Cerebellar cortex (tissue), 1 donor: Measurements from ENCODE around the gene FAM3B.

Experiments
- DNase-seq: peaks from one replicate; pipeline ENCODE4 v3.0.0-alpha.2; 2015; ENCODE audit warnings: low spot score

The FAM3B gene

GRCh38 chr21:41319273-41319672, 2.7 kb downstream of the FAM3B start:
- no peak for DNase-seq

GRCh38 chr21:41321211-41321907, 4.8 kb downstream of the FAM3B start:
- no peak for DNase-seq

DNA sequence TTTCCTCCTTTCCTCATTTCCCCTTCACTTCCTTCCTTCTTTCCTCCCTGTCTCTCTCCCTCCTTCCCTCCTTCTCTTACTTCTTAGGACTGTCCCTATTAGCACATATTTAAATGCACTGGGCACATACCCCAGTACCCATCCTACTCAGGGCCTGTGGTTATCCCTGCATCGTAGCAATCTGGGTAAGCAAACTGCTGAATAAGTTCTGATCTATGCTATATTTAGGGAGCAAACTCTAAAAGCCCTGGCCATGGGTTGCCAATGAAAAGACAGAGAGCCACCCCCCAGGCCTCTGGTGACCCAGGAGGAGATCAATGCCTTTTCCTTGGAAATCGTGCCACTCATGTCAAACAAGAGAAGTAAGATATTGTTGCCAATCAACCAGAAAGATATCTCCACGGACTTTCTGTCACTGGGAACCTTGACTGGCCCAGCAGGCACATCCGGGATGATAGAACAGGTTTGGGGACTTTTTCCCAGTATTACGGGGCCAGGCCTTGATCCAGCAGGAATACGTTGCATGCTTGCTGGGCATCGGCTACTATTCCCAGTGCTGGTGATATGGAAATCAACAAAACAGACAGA, 5.4 kb downstream of the FAM3B start:
- no peak for DNase-seq

DNA sequence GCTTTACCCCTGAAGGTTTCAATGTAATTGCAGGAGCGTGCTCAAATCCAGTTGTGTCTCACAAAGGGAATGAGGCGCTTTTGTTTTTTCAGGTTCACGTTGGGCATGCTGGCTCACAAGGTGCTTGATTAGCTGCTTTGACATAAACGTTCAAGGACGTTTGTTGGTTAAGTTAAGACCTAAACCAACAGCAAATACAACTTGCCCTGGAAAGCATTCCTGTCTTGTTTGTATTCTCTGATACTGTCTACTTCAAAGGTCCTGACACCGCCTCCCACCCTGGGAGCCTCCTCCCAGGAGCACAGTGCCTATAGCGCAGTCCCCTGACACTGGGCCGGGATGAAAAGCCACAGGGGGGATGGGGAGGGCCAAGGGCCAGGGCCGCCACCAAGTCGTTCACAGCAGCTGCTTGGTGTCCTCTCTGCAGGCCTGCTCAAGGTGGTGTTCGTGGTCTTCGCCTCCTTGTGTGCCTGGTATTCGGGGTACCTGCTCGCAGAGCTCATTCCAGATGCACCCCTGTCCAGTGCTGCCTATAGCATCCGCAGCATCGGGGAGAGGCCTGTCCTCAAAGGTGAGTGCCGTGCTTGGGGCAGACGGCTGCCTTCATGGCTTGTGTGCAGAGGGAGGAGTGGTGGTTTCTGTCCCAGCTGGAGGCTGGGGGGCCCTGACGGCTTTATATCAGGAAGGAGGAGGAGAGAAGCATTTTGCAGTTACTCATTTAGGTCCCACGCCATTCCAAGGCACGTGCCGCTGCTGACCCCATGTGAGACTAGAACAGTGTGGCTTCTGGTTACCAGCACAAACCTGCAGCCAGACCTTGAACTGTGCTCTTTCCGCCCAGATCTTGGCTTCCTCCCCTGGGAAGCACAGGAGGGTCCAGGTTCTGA, 6.1 kb downstream of the FAM3B start:
- no peak for DNase-seq

DNA sequence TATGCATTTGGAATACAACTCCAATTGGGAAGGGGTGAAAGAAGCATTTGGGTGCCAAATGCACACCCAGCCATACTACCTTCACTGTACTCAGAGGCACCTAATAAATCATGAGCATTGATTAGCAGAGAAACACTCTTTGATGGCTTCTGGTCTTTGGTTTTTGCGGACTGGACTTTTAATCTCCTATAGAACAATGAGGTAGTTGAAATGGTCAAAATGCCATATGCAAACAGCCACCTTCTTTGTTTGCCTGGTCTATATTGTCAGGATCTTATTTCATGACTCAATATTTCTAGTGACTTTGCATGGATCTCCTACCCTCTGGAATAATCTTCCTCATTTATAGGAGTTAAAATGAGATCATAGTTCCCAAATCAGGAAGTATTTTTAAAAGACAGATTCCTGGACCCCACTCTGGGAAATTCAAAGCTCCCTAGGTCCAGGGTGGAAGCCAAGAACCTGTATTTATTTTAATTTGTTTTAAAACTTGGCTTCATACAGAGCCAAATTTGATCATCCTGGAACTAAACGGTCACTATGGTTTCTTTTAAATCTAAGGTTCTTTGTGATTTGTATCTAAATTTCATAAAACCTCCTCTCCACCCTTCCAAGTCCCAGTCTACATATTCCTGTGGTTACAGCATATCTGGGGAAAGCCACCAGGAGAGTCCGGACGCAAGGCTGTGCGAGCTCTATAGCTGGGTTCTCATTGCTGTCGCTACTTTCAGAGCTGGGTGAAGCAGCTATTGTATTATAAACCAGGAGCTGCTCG, 8.7 kb downstream of the FAM3B start:
- no peak for DNase-seq

DNA sequence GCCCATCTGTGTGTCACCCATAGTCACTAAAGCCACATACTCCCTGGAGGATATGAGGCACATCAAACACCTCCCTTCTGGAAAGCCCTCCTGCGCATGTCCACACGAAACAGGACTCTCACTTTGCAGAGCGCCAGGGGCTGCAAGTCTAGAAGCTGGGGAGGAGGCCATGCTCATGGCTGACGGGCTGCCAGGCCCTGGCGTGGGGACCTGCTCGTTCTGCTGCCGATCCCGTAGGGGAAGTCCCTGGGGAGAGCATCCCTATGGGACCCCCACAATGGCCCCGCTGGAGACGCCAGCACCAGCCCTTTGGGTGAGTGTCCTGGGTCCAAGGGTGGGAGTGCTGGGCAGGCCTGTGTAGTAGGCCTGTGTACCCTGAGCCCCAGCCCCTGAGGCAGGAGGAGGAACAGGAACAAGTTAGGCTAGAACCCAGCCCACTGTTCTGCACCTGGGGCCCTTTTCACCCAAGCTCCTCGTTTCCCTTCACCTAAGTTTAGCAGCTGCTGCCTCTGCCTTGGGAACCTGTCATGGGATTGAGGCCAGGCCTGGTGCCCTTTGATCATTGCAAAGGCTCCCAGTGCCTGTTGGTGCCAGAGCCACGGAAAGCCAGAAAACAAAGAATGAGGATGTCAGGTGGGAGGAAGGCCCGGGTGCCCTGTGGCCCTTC, 9.9 kb downstream of the FAM3B start:
- DNase-seq, result no peak

- DNase-seq, result no peak
Measured at GRCh38 chr21:41327753-41328152, 11.2 kb downstream of the FAM3B start.

DNA sequence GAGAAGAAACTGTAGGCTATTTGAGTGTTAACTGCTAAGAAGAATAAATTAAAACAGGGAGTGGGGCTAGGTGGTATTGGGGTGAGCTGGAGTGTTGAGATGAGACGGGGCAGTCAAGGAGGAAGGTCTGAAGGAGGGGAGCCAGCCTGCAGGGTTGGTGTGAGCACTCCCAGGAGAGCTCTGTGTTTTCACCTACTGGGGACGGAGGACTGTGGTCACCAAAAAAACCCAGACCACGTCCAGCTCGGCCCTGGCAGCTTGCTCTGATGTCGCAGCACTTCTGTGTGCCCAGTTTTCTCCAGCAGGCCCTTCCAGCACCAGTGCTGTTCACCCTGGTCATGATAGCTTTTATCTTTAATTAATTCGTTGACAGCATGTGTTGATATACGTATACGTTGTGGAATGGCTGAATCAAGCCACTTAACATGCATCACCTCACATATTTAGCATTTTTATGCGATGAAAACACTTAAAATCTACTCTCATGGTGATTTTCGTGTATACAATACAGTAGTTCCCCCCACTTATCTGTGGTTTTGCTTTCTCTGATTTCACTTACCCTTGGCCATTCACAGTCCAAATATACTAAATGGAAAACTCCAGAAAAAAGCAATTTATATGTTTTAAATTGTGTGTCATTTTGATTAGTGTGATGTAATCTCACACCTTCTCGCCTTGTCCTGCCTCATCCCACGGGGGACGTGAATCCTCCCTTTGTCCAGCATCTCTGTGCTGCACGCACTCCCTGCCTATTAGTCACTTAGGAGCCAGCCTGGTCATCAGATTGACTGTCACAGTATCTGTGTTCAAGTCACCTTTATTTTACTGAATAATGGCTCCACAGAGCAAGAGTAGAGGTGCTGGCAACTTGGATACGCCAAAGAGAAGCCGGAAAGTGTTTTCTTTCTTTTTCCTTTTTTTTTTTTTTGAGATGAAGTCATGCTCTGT, 12.3 kb downstream of the FAM3B start:
- no peak for DNase-seq

DNA sequence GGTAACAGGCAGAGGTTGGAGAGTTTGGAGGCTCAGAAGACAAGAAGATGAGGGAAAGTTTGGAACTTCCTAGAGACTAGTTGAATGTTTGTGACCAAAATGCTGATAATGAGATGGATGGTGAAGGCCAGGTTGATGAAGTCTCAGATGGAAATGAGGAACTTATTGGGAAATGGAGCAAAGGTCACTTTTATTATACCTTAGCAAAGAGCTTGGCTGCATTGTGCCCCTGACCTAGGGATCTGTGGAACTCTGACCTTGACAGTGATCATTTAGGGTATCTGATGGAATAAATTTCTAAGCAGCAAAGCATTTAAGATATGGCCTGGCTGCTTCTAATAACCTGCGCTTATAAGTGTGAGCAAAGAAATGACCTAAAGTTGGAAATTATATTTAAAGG, 17.2 kb downstream of the FAM3B start:
- no peak for DNase-seq

DNA sequence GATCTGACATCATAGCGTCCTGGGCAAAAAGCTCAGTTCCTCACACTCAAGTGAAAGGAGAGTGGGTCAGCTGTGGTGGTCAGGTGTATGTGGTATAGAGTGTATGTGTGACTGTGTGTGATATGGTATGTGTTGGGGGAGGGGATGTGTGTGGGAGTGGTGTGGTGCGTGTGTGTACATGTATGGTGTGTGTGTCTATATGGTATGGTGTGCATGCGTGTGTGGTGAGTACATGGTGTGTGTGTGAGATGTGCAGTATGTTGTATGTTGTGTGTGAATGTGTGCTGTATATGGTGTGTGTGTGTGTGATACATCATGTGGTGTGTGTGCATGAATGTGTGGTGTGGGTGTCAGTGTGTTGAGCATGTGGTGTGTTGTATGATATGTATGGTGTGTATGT, 20.9 kb downstream of the FAM3B start:
- no peak for DNase-seq

DNA sequence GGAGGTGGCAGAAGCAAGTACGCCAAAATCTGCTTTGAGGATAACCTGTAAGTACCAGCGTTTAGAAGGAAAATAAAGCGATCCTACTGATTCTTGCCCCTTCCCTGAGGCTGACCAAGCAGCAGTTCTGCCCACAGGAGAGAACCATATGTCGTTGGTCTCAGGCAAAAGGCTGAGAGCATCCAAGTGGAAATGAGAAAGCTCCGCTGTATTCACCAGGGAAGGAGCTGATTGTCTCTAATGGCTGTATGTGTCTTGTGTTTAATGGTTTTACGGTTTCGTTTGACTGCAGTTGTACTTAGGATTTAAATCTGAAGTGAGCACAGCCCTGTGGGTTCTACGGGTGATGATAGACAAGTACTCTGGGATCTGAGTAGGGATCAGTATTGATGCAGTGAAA, 21.9 kb downstream of the FAM3B start:
- no peak for DNase-seq

DNA sequence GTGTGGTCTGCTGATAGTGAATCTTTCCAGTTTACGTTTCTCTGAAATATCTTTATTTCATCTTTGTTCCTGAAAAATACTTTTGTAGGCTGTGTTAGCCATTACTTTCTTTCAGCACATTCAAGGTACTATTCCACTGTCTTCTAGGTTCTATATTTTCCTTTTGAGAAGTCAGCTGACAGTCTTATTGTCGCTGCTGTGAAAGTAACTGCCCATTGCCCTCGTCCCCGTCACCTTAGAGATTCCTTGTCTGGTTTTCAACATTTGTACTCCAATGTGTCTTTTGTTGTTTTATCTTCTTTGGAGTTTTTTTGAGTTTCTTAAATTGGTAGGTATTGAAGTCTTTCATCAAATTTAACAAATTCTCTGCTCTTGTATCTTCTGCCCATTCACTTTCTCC, 25.4 kb downstream of the FAM3B start:
- no peak for DNase-seq

GRCh38 chr21:41344146-41344545, 27.5 kb downstream of the FAM3B start:
- DNase-seq, result no peak

DNA sequence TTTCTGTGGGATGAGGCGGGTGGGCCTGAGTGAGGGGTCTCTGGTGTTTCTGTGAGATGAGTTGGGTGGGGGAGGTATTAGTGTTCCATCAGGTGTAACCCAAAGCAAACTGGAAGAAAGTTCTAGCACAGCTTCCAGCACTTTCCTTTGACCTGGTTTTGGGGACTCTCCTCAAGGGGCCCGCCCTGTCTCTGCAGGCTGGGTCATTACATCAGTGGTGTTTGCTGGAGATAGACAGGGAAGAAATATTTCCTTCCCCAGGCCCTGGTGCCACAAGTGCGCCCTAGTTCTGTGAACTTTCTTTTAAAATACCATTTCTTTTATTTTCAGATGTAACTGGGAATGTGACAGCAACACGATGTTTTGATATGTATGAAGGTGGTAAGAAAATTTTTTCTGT, 28.8 kb downstream of the FAM3B start:
- no peak for DNase-seq

DNA sequence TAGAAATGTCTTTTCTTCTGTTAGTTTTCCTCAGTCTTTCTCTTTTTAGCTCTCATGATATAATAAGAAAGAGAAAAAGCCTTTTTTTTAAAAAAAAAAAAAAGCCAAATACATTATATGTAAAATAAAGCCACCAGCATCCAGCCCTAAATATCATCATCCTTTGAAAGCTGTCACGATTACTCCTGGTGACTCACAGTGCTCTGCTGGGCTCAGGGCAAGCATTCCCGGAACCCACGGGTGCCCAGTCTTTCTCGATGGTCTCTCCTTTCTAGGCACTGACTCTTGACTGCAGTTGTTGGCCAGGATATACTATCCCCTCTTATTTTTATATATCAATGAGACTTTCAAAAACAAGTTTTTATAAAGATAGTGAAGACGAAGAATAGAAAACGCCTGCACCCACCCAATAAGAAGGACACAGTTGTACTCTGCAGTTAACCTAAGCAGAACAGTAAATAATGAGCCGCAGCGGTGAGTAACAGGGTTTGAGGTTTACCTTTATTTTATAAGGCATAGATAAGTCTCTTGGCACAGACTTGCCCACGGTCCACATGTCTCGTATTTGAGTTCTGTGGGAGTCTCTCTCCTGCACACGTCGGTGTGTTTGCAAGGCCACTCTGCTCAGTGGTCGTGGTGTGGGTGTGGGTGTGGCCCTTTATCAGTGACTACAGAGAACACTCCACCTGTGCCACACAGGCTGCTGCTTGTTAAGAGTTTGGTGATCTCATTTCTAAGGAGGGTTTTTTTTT, 29.5 kb downstream of the FAM3B start:
- no peak for DNase-seq

DNA sequence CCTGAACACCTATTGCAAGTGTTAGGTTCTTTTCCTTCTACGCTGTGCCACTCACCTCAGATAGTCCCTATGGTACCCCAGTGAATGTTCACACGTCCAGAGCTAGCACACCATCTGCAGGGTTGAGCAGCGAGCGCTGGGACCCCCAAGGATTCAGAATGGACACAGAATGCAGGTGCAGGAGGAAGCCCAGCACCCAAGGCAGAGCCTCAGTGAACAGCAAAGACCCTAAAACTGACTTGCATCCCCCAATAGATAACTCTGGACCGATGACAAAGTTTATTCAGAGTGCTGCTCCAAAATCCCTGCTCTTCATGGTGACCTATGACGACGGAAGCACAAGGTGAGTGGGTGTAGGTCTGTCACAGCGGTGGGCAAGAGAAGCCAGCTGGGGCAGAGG, 30.2 kb downstream of the FAM3B start:
- DNase-seq, result no peak

DNA sequence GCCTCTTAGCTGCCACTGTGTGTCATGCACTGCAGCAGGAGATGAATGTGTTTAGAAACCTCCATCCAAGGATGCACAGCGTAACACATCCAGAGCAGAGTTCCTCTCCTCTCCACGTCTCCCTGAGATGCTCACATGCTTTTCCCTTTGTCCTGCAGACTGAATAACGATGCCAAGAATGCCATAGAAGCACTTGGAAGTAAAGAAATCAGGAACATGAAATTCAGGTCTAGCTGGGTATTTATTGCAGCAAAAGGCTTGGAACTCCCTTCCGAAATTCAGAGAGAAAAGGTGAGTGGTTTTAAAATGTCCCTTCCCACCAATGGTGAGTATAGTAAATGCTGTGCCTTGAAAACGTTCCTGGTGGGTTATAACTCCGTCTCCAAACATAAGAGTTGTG, 31.8 kb downstream of the FAM3B start:
- DNase-seq, result no peak

GRCh38 chr21:41349126-41349525, 32.5 kb downstream of the FAM3B start:
- DNase-seq, result no peak

DNA sequence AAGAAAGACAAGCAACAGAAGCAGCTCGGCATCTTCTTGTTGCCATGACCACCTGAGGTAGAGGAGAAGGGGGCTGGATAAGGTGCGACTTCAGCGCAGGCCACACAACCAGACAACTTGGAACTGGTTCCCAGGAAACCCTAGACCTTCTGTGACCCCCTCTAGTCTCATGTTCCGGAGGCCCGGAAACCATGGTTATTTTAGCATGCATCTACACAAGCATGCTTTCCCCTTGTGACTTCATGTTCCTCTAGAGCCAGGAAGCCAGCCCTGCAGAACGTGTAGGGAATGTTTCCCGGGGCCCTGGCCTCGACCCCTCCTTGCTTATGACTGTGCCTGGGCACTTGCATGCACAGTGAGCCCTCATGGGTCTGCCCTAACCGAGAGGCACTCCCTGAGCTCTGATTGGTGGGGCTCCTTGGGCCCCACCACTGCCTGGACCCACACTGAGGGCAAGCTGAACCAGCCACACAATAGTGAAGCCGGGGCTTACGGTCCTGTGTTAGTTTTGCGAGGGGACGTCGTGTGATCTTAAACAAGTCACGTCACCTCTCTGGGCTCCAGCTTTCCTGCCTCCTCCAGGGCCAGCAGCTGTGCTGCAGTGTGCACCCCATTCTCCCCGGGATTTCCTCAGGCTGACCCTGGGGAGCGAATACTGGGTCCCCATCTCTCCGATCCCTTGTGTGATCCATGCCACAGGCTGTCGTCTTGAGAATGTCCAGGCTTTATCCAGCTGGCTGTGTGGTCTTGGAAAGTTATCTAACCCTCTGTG, 33.2 kb downstream of the FAM3B start:
- DNase-seq, result no peak
